HL-60 (cell line): ENCODE data around the gene FAM234B.

Experiments used
- TF ChIP-seq, protein P1 (sequence below): IDR thresholded peaks from one replicate; pipeline ENCODE4 v1.5.1; 2011; ENCODE audit warnings: low read length, control low read depth, inconsistent platforms; ENCODE audit not compliant: insufficient read depth
- TF ChIP-seq, protein P2 (sequence below): IDR thresholded peaks from 2 replicates; pipeline ENCODE4 v1.6.1; 2012; ENCODE audit warnings: low read depth; ENCODE audit not compliant: insufficient replicate concordance

DNA sequence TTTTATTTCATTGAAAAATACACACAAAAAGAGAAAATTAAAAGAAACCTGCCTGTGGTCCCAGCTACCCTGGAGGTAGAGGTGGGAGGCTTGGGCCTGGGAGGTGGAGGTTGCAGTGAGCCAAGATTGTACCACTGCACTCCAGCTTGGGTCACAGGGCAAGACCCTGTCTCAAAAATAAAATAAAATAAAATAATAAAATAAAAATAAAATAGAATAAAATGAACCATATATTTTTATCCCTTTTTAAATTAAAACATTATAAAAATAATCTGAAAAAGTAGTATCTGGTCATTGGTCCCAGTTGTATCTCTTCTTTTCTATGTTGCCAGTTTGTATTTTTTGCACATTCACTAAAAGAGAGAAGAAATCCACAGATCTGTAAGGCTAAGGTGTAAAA is 16.7 kb upstream of the FAM234B start:
- TF ChIP-seq, protein P1, sequence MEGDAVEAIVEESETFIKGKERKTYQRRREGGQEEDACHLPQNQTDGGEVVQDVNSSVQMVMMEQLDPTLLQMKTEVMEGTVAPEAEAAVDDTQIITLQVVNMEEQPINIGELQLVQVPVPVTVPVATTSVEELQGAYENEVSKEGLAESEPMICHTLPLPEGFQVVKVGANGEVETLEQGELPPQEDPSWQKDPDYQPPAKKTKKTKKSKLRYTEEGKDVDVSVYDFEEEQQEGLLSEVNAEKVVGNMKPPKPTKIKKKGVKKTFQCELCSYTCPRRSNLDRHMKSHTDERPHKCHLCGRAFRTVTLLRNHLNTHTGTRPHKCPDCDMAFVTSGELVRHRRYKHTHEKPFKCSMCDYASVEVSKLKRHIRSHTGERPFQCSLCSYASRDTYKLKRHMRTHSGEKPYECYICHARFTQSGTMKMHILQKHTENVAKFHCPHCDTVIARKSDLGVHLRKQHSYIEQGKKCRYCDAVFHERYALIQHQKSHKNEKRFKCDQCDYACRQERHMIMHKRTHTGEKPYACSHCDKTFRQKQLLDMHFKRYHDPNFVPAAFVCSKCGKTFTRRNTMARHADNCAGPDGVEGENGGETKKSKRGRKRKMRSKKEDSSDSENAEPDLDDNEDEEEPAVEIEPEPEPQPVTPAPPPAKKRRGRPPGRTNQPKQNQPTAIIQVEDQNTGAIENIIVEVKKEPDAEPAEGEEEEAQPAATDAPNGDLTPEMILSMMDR = no peak
- TF ChIP-seq, protein P2, sequence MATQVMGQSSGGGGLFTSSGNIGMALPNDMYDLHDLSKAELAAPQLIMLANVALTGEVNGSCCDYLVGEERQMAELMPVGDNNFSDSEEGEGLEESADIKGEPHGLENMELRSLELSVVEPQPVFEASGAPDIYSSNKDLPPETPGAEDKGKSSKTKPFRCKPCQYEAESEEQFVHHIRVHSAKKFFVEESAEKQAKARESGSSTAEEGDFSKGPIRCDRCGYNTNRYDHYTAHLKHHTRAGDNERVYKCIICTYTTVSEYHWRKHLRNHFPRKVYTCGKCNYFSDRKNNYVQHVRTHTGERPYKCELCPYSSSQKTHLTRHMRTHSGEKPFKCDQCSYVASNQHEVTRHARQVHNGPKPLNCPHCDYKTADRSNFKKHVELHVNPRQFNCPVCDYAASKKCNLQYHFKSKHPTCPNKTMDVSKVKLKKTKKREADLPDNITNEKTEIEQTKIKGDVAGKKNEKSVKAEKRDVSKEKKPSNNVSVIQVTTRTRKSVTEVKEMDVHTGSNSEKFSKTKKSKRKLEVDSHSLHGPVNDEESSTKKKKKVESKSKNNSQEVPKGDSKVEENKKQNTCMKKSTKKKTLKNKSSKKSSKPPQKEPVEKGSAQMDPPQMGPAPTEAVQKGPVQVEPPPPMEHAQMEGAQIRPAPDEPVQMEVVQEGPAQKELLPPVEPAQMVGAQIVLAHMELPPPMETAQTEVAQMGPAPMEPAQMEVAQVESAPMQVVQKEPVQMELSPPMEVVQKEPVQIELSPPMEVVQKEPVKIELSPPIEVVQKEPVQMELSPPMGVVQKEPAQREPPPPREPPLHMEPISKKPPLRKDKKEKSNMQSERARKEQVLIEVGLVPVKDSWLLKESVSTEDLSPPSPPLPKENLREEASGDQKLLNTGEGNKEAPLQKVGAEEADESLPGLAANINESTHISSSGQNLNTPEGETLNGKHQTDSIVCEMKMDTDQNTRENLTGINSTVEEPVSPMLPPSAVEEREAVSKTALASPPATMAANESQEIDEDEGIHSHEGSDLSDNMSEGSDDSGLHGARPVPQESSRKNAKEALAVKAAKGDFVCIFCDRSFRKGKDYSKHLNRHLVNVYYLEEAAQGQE = no peak
